ENCODE results near the gene LSM2.
"Not testable (repeated sequence)": the region's sequence is repeated elsewhere in the genome, so short reads cannot be mapped to it uniquely, and the experiment has no call there.

LSM2 gene

DNA sequence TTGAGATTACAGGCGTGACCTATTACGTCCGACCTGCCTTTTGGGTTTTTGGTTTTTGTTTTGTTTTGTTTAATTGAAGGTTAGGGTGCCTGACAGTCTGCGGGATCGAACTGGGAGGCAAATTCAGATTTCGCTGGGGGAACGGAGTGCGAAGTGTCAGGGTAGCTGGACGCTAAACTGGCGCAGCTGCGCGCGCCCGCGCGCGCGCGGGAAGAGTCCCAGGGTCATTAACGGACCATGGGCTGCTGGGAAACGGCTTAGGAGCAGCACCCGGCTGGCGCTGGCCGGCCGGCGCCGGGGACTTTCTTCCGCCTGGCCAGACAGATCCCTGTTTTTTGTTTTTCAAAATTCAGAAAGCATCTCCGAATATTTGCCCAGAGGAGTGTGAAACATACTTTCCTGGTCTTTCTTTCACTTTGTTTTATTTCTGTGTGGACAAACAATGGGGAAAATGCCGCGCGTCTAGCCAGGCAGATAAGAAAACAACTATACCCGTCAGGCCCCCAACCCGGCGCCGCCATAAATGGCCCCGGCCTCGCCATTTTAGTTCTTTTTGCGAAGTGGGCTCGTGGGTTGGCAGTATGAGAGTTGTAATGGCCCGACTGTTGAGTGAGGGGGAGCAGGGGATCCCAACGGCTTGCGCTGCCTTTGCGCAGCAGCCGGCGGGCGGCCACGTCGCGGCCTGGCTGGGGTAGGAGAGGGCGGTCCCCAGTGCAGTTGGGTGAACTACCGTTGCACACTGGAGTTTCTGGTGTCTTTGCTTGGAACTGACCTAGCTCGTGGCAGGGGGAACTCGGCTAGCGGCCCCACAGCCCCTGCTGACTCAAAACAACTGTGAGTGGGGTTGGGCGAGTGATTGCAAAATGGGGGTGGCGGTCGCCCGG is 27.8 kb upstream of the LSM2 start:
- H3K4me1 Mint-ChIP-seq (ENCODE audit: low read depth) = peaks cover 35% of the 10 kb centered on the region
- H3K36me3 Mint-ChIP-seq (ENCODE audit: low read depth) = peaks cover 38% of the 10 kb centered on the region
- H3K27me3 Mint-ChIP-seq (ENCODE audit: low read depth) = no peaks in the 10 kb centered on the region
- H3K4me3 Mint-ChIP-seq = peak overlapping the region; percentile 95
- H3K9me3 Mint-ChIP-seq = no peaks in the 10 kb centered on the region
- peak overlapping the region; percentile 98 for H3K27ac Mint-ChIP-seq

DNA sequence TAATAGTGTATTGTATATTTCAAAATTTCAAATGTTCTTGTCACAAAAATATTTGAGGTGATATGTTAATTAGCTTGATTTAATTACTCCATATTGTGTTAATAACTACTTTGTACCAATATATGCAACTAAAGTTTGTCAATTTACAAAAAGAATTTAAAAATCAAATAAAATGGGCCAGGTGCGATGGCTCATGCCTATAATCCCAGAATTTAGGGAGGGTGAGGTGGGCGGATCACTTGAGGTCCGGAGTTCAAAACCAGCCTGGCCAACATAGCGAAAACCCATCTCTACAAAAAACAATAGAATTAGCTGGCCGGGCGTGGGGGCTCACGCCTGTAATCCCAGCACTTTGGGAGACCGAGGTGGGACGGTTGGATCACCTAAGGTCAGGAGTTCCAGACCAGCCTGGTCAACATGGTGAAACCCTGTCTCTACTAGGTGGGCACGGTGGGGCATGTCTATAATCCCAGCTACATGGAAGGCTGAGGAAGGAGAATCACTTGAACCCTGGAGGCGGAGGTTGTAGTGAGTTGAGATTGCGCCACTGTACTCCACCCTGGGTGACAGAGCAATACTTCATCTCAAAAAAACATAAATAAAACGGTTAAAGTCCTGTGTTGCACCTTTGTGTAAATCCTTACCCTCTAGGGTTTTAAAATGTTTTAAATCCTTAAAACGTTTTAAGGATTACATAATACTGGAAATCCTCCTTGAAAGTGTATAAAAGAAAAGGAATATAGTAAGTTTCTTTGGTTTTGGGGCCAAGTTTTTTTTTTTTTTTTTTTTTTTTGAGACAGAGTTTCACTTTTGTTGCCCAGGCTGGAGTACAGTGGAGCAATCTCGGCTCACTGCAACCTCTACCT is 24.8 kb upstream of the LSM2 start:
- H3K27ac Mint-ChIP-seq = peak overlapping the region; percentile 79

DNA sequence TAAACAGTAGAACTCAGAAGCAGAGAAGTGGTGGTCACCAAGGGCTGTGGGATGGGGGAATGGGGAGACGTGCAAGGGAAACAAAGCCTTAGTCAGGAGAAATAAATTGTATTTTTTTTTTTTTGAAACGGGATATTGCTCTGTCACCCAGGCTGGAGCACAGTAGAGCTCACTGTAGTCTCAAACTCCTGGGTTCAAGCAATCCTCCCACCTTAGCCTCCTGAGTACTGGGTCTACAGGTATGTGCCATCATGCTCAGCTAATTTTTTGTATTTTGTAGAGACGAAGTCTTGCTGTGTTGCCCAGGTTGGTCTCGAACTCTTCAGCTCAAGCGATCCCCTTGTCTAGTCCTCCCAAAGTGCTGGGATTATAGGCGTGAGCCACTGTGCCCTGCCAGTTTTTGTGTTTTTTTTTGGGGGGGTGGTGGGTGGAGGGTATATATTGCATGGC is 24.1 kb upstream of the LSM2 start:
- H3K4me3 Mint-ChIP-seq = peak overlapping the region; percentile 95
- peak overlapping the region; percentile 79 for H3K27ac Mint-ChIP-seq
- H3K9me3 Mint-ChIP-seq = no peaks in the 10 kb centered on the region
- peaks cover 22% of the 10 kb centered on the region for H3K4me1 Mint-ChIP-seq (ENCODE audit: low read depth)
- H3K27me3 Mint-ChIP-seq (ENCODE audit: low read depth) = no peaks in the 10 kb centered on the region
- H3K36me3 Mint-ChIP-seq (ENCODE audit: low read depth) = peaks cover 12% of the 10 kb centered on the region

More for the DNA sequence above, 24.8 kb upstream of the LSM2 start:
- peak overlapping the region; percentile 95 for H3K4me3 Mint-ChIP-seq
- H3K27me3 Mint-ChIP-seq (ENCODE audit: low read depth) = no peaks in the 10 kb centered on the region
- no peaks in the 10 kb centered on the region for H3K9me3 Mint-ChIP-seq
- peaks cover 18% of the 10 kb centered on the region for H3K36me3 Mint-ChIP-seq (ENCODE audit: low read depth)
- H3K4me1 Mint-ChIP-seq (ENCODE audit: low read depth) = peaks cover 25% of the 10 kb centered on the region

DNA sequence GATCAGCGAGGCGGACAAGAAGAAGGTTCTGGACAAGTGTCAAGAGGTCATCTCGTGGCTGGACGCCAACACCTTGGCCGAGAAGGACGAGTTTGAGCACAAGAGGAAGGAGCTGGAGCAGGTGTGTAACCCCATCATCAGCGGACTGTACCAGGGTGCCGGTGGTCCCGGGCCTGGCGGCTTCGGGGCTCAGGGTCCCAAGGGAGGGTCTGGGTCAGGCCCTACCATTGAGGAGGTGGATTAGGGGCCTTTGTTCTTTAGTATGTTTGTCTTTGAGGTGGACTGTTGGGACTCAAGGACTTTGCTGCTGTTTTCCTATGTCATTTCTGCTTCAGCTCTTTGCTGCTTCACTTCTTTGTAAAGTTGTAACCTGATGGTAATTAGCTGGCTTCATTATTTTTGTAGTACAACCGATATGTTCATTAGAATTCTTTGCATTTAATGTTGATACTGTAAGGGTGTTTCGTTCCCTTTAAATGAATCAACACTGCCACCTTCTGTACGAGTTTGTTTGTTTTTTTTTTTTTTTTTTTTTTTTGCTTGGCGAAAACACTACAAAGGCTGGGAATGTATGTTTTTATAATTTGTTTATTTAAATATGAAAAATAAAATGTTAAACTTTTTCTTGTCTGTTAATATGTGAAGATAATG is 23.0 kb upstream of the LSM2 start:
- Mint-ChIP-seq H3K4me1 (ENCODE audit: low read depth) (peaks cover 26% of the 10 kb centered on the region), H3K4me3 (peak overlapping the region; percentile 95), H3K27me3 (ENCODE audit: low read depth) (no peaks in the 10 kb centered on the region), H3K27ac (peak overlapping the region; percentile 79), H3K36me3 (ENCODE audit: low read depth) (peaks cover 5% of the 10 kb centered on the region), H3K9me3 (no peaks in the 10 kb centered on the region)

DNA sequence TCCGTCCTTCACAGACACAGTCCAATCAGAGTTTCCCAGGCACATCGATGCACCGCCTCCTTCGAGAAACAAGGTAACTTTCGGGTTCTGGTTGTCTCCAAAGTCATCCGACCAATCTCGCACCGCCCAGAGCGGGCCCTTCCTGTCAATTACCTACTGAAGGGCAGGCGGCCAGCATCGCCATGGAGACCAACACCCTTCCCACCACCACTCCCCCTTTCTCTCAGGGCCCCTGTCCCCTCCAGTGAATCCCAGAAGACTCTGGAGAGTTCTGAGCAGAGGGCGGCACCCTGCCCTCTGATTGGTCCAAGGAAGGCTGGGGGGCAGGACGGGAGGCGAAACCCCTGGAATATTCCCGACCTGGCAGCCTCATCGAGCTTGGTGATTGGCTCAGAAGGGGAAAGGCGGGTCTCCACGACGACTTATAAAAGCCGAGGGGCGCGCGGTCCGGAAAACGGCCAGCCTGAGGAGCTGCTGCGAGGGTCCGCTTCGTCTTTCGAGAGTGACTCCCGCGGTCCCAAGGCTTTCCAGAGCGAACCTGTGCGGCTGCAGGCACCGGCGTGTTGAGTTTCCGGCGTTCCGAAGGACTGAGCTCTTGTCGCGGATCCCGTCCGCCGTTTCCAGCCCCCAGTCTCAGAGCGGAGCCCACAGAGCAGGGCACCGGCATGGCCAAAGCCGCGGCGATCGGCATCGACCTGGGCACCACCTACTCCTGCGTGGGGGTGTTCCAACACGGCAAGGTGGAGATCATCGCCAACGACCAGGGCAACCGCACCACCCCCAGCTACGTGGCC is 20.7 kb upstream of the LSM2 start, which contains the start of gene HSPA1B:
HSPA1B (plus strand) TSS at position 453 of the 794 bp plus-strand sequence; CDS start at position 666, 213 bp downstream.
- peaks cover 34% of the 10 kb centered on the region for H3K4me1 Mint-ChIP-seq (ENCODE audit: low read depth)
- peaks cover 4% of the 10 kb centered on the region for H3K36me3 Mint-ChIP-seq (ENCODE audit: low read depth)
- no peaks in the 10 kb centered on the region for H3K9me3 Mint-ChIP-seq
- peak within 1 kb of the TSS; percentile 96 for H3K27ac Mint-ChIP-seq
- peak within 1 kb of the TSS; percentile 86 for H3K4me3 Mint-ChIP-seq
- H3K27me3 Mint-ChIP-seq (ENCODE audit: low read depth) = no peaks in the 10 kb centered on the region

DNA sequence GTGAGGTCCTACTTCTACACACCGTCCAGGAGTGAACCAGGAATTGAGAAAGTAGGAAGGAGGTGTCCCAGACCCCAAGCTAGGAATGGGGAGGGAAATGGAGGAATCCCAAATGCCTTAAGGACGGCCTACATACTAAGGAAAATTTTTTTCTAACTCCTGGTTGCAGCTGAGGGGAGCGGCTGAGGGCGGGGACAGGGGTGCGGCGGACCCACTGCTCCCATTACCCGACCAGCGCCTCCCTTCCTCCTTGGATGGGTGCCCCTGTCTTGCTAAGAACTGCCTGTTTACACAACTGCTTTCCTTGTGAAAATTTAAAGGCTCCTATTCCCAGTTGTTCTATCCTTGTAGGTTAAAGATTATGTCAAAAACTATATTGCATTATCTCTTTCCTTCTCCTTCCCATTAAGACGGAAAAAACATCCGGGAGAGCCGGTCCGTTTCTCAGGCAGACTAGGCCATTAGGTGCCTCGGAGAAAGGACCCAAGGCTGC is 20.1 kb upstream of the LSM2 start:
- H3K9me3 Mint-ChIP-seq = no peaks in the 10 kb centered on the region
- peaks cover 39% of the 10 kb centered on the region for H3K4me1 Mint-ChIP-seq (ENCODE audit: low read depth)
- peak overlapping the region; percentile 86 for H3K4me3 Mint-ChIP-seq
- peak overlapping the region; percentile 96 for H3K27ac Mint-ChIP-seq
- H3K27me3 Mint-ChIP-seq (ENCODE audit: low read depth) = no peaks in the 10 kb centered on the region
- peaks cover 7% of the 10 kb centered on the region for H3K36me3 Mint-ChIP-seq (ENCODE audit: low read depth)

DNA sequence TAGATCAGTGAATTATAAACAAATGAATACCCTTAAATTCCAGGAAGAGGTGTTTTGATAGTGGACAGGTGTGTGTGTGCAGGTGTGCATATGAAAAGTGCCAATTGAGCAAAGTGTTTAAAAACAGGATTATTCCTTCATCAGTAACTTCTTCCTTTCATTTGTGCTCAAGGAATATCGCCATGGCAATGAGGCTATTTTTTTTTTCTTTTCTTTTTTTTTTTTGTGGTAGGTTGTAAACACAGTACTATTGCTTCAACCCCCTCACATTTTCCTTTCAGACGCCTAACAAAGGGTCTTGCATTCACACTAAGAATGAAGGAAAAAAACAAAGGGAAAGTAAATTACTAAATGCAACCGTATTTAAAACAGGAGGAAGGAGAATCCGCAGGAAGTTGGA is 18.8 kb upstream of the LSM2 start:
- Mint-ChIP-seq H3K27ac (peak overlapping the region; percentile 96), H3K4me1 (ENCODE audit: low read depth) (peaks cover 38% of the 10 kb centered on the region), H3K9me3 (no peaks in the 10 kb centered on the region), H3K27me3 (ENCODE audit: low read depth) (no peaks in the 10 kb centered on the region), H3K4me3 (peak overlapping the region; percentile 86), H3K36me3 (ENCODE audit: low read depth) (peaks cover 7% of the 10 kb centered on the region)

DNA sequence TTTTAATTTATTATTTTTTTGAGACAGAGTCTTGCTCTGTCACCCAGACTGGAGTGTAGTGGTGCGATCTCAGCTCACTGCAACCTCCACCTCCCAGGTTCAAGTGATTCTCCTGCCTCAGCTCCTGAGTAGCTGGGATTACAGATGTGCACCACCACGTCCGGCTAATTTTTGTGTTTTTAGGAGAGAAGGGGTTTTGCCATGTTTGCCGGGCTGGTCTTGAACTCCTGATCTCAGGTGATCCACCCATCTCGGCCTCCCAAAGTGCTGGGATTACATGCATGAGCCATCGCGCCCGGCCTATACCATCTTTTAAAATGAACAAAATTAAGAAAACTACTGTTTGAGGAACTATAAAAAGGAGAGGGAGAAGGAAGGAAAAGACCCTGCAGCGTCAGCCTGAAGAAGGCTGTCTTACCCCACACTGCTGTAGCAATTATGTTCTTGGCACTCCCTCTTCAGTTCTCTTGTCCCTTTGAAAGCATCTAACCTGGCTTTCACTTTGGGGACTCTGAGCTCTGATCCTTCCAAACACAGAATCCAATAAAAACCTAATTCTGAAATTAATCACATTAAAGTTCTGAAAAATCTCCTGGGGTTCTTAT is 16.9 kb upstream of the LSM2 start:
- not testable (repeated sequence) for H3K27me3 Mint-ChIP-seq (ENCODE audit: low read depth); H3K4me3 Mint-ChIP-seq; H3K36me3 Mint-ChIP-seq (ENCODE audit: low read depth); H3K9me3 Mint-ChIP-seq
- H3K27ac Mint-ChIP-seq = peak overlapping the region; percentile 46
- peaks cover 43% of the 10 kb centered on the region for H3K4me1 Mint-ChIP-seq (ENCODE audit: low read depth)

DNA sequence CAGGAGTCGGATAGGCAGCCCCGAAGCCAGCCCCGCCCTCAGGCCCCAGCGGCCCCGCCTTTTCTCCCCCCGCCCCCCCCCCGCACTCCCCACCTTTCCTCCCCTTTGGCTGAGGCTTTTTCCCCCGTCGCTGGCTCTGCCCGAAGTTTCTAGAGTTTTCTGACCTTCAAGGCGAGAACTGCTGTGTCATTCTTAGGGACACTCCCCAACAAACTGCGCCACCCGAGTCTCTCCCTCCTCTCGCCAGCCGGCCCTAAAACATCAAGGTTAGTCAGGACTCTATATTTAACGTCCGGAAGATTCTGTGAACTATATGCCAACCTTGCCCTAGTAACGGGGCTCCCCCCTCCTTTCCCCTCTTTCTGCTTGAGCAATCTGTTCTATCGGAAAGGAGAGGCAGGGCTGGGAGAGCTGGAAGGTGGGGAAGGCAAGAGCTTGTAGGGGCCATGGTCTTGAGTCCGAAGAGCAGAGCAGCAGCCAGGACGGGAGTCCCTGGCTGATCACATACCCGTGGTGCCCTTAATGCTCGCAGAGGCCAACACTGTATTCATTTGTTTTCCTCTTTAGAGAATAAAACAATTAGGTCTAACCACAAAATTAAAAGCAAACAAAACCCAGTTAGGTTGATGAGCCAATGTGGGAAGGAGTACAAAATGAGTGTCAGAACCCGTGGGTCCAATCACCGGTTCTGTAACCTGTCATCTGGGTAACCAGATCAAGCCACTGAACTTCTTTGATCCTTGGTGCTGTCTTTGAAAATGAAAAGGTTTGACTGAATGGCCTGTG is 15.5 kb upstream of the LSM2 start:
- Mint-ChIP-seq H3K27me3 (ENCODE audit: low read depth) (no peaks in the 10 kb centered on the region), H3K4me3 (peak overlapping the region; percentile 97), H3K36me3 (ENCODE audit: low read depth) (peaks cover 18% of the 10 kb centered on the region), H3K4me1 (ENCODE audit: low read depth) (peaks cover 55% of the 10 kb centered on the region), H3K9me3 (no peaks in the 10 kb centered on the region), H3K27ac (peak overlapping the region; percentile 98)

DNA sequence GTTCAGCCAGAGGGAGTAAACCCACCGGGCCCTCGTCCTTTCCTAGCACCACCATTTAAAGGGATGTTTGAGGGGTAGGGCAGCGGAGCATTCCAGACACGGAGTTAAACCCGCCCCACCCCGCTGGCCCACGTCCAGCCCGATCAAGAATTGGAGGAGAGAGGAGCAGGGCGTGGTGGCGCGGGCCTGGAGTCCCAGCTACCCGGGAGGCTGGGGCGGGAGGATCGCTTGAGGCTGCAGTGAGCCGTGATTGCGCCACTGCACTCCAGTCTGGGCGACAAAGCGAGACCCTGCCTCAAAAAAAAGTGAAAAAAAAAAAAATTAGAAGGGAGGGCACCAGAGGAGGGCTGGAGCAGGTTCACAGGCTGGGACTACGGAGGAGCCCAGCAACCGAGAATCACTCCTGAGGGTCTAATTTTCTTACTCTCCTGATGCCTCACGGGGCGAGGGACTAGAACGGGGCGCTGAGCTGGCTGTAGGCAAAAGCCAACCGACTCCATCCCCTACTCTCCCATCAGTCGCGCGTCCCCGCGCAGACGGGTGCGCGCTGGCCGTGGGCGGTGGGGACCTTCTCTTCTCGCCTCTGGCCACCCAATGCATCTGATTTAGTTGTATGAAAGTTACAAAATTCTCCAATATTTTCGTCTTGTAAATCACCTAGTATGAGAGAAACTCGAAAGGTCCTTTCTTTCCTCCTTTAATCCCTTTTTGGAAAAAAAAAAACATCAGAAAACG is 14.7 kb upstream of the LSM2 start:
- H3K9me3 Mint-ChIP-seq = no peaks in the 10 kb centered on the region
- peaks cover 18% of the 10 kb centered on the region for H3K36me3 Mint-ChIP-seq (ENCODE audit: low read depth)
- no peaks in the 10 kb centered on the region for H3K27me3 Mint-ChIP-seq (ENCODE audit: low read depth)
- H3K27ac Mint-ChIP-seq = peak overlapping the region; percentile 98
- H3K4me1 Mint-ChIP-seq (ENCODE audit: low read depth) = peaks cover 48% of the 10 kb centered on the region
- peak overlapping the region; percentile 97 for H3K4me3 Mint-ChIP-seq

DNA sequence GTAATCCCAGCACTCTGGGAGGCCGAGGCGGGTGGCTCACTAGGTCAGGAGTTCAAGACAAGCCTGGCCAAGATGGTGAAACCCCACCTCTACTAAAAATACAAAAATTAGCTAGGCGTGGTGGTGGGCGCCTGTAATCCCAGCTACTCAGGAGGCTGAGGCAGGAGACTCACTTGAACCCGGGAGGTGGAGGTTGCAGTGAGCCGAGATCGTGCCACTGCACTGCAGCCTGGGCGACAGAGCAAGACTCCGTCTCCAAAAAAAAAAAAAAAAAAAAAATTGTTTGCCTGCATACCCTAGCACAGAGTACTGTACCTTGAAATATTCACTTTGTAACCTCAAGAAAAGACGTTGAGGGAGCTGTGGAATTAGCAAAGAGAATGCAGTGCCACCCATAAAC is 13.6 kb upstream of the LSM2 start:
- Mint-ChIP-seq H3K36me3 (ENCODE audit: low read depth) (peaks cover 18% of the 10 kb centered on the region), H3K4me1 (ENCODE audit: low read depth) (peaks cover 41% of the 10 kb centered on the region), H3K4me3 (peak overlapping the region; percentile 97)
- H3K27ac Mint-ChIP-seq; H3K9me3 Mint-ChIP-seq; H3K27me3 Mint-ChIP-seq (ENCODE audit: low read depth): not testable (repeated sequence)

DNA sequence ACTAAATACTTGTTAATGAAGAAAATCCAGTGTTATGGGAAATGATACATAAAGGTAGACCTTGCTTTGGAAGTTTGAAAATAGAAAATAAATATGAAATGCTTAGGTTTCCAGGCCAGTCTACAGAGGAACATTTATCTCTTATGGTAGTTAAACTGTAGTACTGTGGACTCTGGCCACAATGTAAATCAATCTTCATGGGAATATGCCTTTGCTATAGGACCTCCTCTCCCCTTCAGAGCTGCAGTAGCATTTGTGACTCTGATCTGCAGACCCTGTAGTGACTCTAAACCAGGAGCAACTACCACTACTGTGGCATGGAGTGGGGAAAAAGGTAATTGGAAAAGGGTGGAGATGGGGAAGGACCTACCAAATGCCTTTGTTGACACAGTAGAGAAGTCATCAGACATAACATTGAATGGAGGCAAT is 13.1 kb upstream of the LSM2 start:
- H3K27ac Mint-ChIP-seq = peak overlapping the region; percentile 75
- H3K4me1 Mint-ChIP-seq (ENCODE audit: low read depth) = peaks cover 37% of the 10 kb centered on the region
- peaks cover 18% of the 10 kb centered on the region for H3K36me3 Mint-ChIP-seq (ENCODE audit: low read depth)
- H3K27me3 Mint-ChIP-seq (ENCODE audit: low read depth) = no peaks in the 10 kb centered on the region
- no peaks in the 10 kb centered on the region for H3K9me3 Mint-ChIP-seq
- H3K4me3 Mint-ChIP-seq = peak overlapping the region; percentile 65
